RWPE2 (cell line): ENCODE measurements around the gene LAMA1.

Experiments
- ATAC-seq: fragments of 200-7000 bp; cut with Tn5 transposase; 3 replicates; pipeline ENCODE4 v1.9.1; 2021; ENCODE audit warnings: low read depth
- DNase-seq: peaks from one replicate; pipeline ENCODE4 v3.0.0-alpha.2; 2020; ENCODE audit warnings: low spot score
- H3K27ac ChIP-seq: fragments of 450-650 bp; 2 replicates; pipeline ENCODE4 v1.5.1; 2017; ENCODE audit warnings: mild to moderate bottlenecking; ENCODE audit not compliant: poor library complexity, severe bottlenecking
- H3K27me3 ChIP-seq: fragments of 250-450 bp; sonication (Bioruptor Pico); 2 replicates; pipeline ENCODE4 v1.5.1; 2021; ENCODE audit warnings: mild to moderate bottlenecking, moderate library complexity; ENCODE audit not compliant: insufficient read depth, poor library complexity, severe bottlenecking
- H3K36me3 ChIP-seq: fragments of 250-450 bp; sonication (Bioruptor Pico); 2 replicates; pipeline ENCODE4 v1.5.1; 2020; ENCODE audit warnings: low read depth, mild to moderate bottlenecking, moderate library complexity
- H3K4me1 ChIP-seq: fragments of 250-450 bp; sonication (Bioruptor Pico); 2 replicates; pipeline ENCODE4 v1.5.1; 2021; ENCODE audit warnings: mild to moderate bottlenecking, moderate library complexity; ENCODE audit not compliant: insufficient read depth, poor library complexity, severe bottlenecking
- H3K4me3 ChIP-seq: fragments of 250-450 bp; sonication (Bioruptor Pico); 2 replicates; pipeline ENCODE4 v1.5.1; 2021; ENCODE audit warnings: mild to moderate bottlenecking, moderate library complexity; ENCODE audit not compliant: severe bottlenecking
- H3K9me3 ChIP-seq: fragments of 250-450 bp; sonication (Bioruptor Pico); 2 replicates; pipeline ENCODE4 v1.5.1; 2021; ENCODE audit warnings: mild to moderate bottlenecking, moderate library complexity; ENCODE audit not compliant: severe bottlenecking
- CTCF ChIP-seq: fragments of 450-650 bp; IDR thresholded peaks from one replicate; pipeline ENCODE4 v1.5.1; 2017; ENCODE audit warnings: mild to moderate bottlenecking, moderate library complexity; ENCODE audit not compliant: poor library complexity, severe bottlenecking

The LAMA1 gene

GRCh38 chr18:6960656-6961055 is 156.9 kb downstream of the LAMA1 start:
- peak overlapping the region; percentile 63 for H3K27ac ChIP-seq
- no peaks in the 10 kb centered on the region for H3K36me3 ChIP-seq
- no peaks in the 10 kb centered on the region for H3K27me3 ChIP-seq
- no peak for DNase-seq
- no peak overlapping the region for H3K4me3 ChIP-seq
- no peaks in the 10 kb centered on the region for H3K9me3 ChIP-seq
- H3K4me1 ChIP-seq: peaks cover 7% of the 10 kb centered on the region
- ATAC-seq: peak; percentile 94
- no peak for TF ChIP-seq CTCF

GRCh38 chr18:6960124-6960523 is 157.5 kb downstream of the LAMA1 start:
- H3K27ac ChIP-seq: peak overlapping the region; percentile 63
- H3K27me3 ChIP-seq: no peaks in the 10 kb centered on the region
- TF ChIP-seq CTCF: no peak
- no peak for ATAC-seq
- DNase-seq: no peak
- peaks cover 7% of the 10 kb centered on the region for H3K4me1 ChIP-seq
- no peaks in the 10 kb centered on the region for H3K36me3 ChIP-seq
- H3K9me3 ChIP-seq: no peaks in the 10 kb centered on the region
- H3K4me3 ChIP-seq: no peak overlapping the region

- H3K9me3 ChIP-seq: no peaks in the 10 kb centered on the region
- no peak for ATAC-seq
- no peak for TF ChIP-seq CTCF
- H3K27me3 ChIP-seq: no peaks in the 10 kb centered on the region
- peaks cover 7% of the 10 kb centered on the region for H3K4me1 ChIP-seq
- no peaks in the 10 kb centered on the region for H3K36me3 ChIP-seq
- no peak overlapping the region for H3K4me3 ChIP-seq
- H3K27ac ChIP-seq: no peak overlapping the region
- no peak for DNase-seq
Observed at GRCh38 chr18:6959110-6959509, 158.5 kb downstream of the LAMA1 start.

- DNase-seq (no peak), ATAC-seq (no peak)
- no peak overlapping the region for H3K4me3 ChIP-seq
- H3K27ac ChIP-seq: no peak overlapping the region
- H3K9me3 ChIP-seq: no peaks in the 10 kb centered on the region
- H3K27me3 ChIP-seq: no peaks in the 10 kb centered on the region
- peaks cover 7% of the 10 kb centered on the region for H3K4me1 ChIP-seq
- no peaks in the 10 kb centered on the region for H3K36me3 ChIP-seq
- TF ChIP-seq CTCF: no peak
Observed at GRCh38 chr18:6956999-6957398, 160.6 kb downstream of the LAMA1 start.

- Histone ChIP-seq H3K27me3 (no peaks in the 10 kb centered on the region), H3K9me3 (no peaks in the 10 kb centered on the region), H3K36me3 (no peaks in the 10 kb centered on the region), H3K4me3 (no peak overlapping the region), H3K4me1 (peaks cover 7% of the 10 kb centered on the region), H3K27ac (no peak overlapping the region)
- ATAC-seq (no peak), DNase-seq (no peak)
- no peak for TF ChIP-seq CTCF
Observed at GRCh38 chr18:6956495-6956894, 161.1 kb downstream of the LAMA1 start.
